ENCODE results near the gene CHRND. TPM values are rescaled to one million over a fixed set of nuclear protein-coding genes. Genes with fewer than 3 reads are reported as not detected.

Gene CHRND
- polyA plus RNA-seq, 3 donors, result not detected

DNA sequence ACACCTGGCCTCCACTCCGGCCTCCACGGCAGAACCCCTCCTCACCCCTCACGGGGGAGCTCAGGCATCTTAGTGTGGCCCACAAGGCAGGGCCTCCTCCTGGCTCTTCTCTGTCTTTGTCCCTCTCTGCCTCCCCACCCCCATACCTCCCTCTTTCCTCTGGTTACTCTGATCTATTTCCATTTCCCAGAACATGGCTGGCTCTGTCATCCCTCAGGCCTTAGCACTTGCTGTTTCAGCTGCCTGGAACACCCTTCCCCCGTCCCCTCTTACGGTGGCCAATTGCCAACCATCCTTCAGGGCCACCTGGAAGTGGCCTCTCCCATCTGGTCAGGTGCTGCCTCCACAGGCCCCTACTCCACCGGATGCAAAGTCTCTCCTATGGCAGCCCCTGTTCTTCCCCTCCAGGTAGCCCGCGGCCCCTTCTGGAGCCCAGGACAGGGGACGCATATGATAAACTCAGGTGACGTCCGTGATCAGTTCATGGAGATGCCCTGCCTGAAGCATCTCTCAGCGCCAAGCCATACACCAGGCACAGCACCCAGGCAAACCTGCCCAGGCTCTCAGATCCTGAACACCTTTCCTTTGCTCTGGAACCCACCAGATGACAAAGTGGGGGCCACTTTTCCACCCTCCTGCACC, 34.7 kb upstream of the CHRND start:
- DNase-seq, result no peak
- intact Hi-C loops (cut with micrococcal nuclease), result no loop called here
- no peaks in the 10 kb centered on the region for H3K4me1 Mint-ChIP-seq
- H3K9me3 Mint-ChIP-seq, result peaks cover 0 to 5% (median 0%) of the 10 kb centered on the region in 7 donors
- Histone ChIP-seq H3K9me3 (replicated peaks in 1 of 2; ENCODE audit: control insufficient read depth in 1 of 2, insufficient read depth in 1 of 2, low read length in 2 of 2) (no peaks in the 10 kb centered on the region), H3K4me3 (replicated peaks in 1 of 3; ENCODE audit: low read depth in 2 of 3, low read length in 3 of 3) (no peak overlapping the region), H2AFZ (ENCODE audit: insufficient read depth, low read depth, low read length, poor library complexity, severe bottlenecking) (no peak overlapping the region), H3K27ac (ENCODE audit: low read depth in 1 of 2, low read length in 2 of 2) (no peak overlapping the region), H3K36me3 (replicated peaks in 1 of 2; ENCODE audit: control insufficient read depth in 1 of 2, insufficient read depth in 2 of 2, low read length in 2 of 2) (no peaks in the 10 kb centered on the region), H3K9ac (ENCODE audit: insufficient read depth, low read length, poor library complexity, severe bottlenecking) (no peak overlapping the region), H3K4me1 (ENCODE audit: control insufficient read depth in 1 of 2, insufficient read depth in 2 of 2, low read length in 2 of 2) (no peaks in the 10 kb centered on the region), H3K27me3 (ENCODE audit: control insufficient read depth in 2 of 2, insufficient read depth in 2 of 2, low read length in 2 of 2) (peaks cover 11 to 28% of the 10 kb centered on the region in 2 donors), H3K4me2 (replicated peaks; ENCODE audit: extremely low read depth, low read length, poor library complexity, severe bottlenecking) (no peak overlapping the region), H3K79me2 (ENCODE audit: insufficient read depth, low read length) (no peaks in the 10 kb centered on the region), H4K20me1 (ENCODE audit: insufficient read depth, low read length) (no peaks in the 10 kb centered on the region)
- no peaks in the 10 kb centered on the region for H3K36me3 Mint-ChIP-seq
- no peak overlapping the region for H3K4me3 Mint-ChIP-seq
- 96% methylated on average over 12 of the region's 12 CpGs for WGBS (ENCODE audit: insufficient coverage)
- no peak overlapping the region for H3K27ac Mint-ChIP-seq
- peaks cover 28 to 39% (median 32%) of the 10 kb centered on the region in 3 donors for H3K27me3 Mint-ChIP-seq (ENCODE audit: low read depth in 3 of 3)
- TF ChIP-seq, protein P1, sequence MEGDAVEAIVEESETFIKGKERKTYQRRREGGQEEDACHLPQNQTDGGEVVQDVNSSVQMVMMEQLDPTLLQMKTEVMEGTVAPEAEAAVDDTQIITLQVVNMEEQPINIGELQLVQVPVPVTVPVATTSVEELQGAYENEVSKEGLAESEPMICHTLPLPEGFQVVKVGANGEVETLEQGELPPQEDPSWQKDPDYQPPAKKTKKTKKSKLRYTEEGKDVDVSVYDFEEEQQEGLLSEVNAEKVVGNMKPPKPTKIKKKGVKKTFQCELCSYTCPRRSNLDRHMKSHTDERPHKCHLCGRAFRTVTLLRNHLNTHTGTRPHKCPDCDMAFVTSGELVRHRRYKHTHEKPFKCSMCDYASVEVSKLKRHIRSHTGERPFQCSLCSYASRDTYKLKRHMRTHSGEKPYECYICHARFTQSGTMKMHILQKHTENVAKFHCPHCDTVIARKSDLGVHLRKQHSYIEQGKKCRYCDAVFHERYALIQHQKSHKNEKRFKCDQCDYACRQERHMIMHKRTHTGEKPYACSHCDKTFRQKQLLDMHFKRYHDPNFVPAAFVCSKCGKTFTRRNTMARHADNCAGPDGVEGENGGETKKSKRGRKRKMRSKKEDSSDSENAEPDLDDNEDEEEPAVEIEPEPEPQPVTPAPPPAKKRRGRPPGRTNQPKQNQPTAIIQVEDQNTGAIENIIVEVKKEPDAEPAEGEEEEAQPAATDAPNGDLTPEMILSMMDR (IDR thresholded peaks at IDR 0.05), result no peak

- H3K79me2 ChIP-seq (ENCODE audit: insufficient read depth, low read length), result no peaks in the 10 kb centered on the region
- H3K9me3 ChIP-seq (replicated peaks in 1 of 2; ENCODE audit: control insufficient read depth in 1 of 2, insufficient read depth in 1 of 2, low read length in 2 of 2), result no peaks in the 10 kb centered on the region
- H3K4me3 Mint-ChIP-seq, result no peak overlapping the region
- TF ChIP-seq, protein P1 (IDR thresholded peaks at IDR 0.05), result no peak
- no peak for DNase-seq
- H3K9me3 Mint-ChIP-seq, result peaks cover 0 to 5% (median 0%) of the 10 kb centered on the region in 7 donors
- H3K4me3 ChIP-seq (replicated peaks in 1 of 3; ENCODE audit: low read depth in 2 of 3, low read length in 3 of 3), result no peak overlapping the region
- H3K27me3 Mint-ChIP-seq (ENCODE audit: low read depth in 3 of 3), result peaks cover 20 to 30% (median 26%) of the 10 kb centered on the region in 3 donors
- H3K4me2 ChIP-seq (replicated peaks; ENCODE audit: extremely low read depth, low read length, poor library complexity, severe bottlenecking), result no peak overlapping the region
- H4K20me1 ChIP-seq (ENCODE audit: insufficient read depth, low read length), result no peaks in the 10 kb centered on the region
- no peaks in the 10 kb centered on the region for H3K36me3 ChIP-seq (replicated peaks in 1 of 2; ENCODE audit: control insufficient read depth in 1 of 2, insufficient read depth in 2 of 2, low read length in 2 of 2)
- H3K36me3 Mint-ChIP-seq, result no peaks in the 10 kb centered on the region
- WGBS (ENCODE audit: insufficient coverage), result 100% methylated on average over 1 of the region's 8 CpGs
- intact Hi-C loops (cut with micrococcal nuclease), result no loop called here
- H3K27me3 ChIP-seq (ENCODE audit: control insufficient read depth in 2 of 2, insufficient read depth in 2 of 2, low read length in 2 of 2), result peaks cover 8 to 21% of the 10 kb centered on the region in 2 donors
- no peak overlapping the region for H2AFZ ChIP-seq (ENCODE audit: insufficient read depth, low read depth, low read length, poor library complexity, severe bottlenecking)
- no peaks in the 10 kb centered on the region for H3K4me1 ChIP-seq (ENCODE audit: control insufficient read depth in 1 of 2, insufficient read depth in 2 of 2, low read length in 2 of 2)
- no peak overlapping the region for H3K9ac ChIP-seq (ENCODE audit: insufficient read depth, low read length, poor library complexity, severe bottlenecking)
- peak overlapping the region in 1 of 7 donors; percentile 41 for H3K27ac Mint-ChIP-seq
- no peak overlapping the region for H3K27ac ChIP-seq (ENCODE audit: low read depth in 1 of 2, low read length in 2 of 2)
- H3K4me1 Mint-ChIP-seq, result no peaks in the 10 kb centered on the region
These were observed 33.6 kb upstream of the CHRND start for GRCh38 chr2:232492236-232492848.
